ENCODE measurements around the gene LINGO3. TPM values are rescaled to one million over a fixed set of nuclear protein-coding genes. Genes with fewer than 3 reads are reported as not detected.

The LINGO3 gene
- total and polyA plus RNA-seq, 8 donors = not detected

DNA sequence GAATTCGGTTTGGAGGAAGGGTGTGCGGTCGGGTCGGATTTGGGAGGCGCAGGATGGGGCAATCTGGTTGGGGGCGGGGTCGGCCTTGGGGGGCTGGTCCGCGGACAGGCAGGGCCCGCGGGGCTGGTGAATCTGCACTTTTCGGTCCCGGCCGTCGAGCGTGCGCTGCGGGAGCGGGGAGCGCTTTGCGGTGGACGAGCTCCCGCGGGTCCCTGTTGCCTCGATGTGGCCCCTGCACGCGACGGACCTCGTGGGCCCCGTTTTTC lies 37.9 kb downstream of the LINGO3 start:
- Histone ChIP-seq H3K4me1 (peaks cover 42 to 78% (median 59%) of the 10 kb centered on the region in 4 donors), H3K27me3 (no peaks in the 10 kb centered on the region), H3K9me3 (no peaks in the 10 kb centered on the region), H3K4me3 (peak overlapping the region; percentile 97 to 100 (median 99)), H3K36me3 (peaks cover 13 to 23% (median 21%) of the 10 kb centered on the region in 4 donors), H3K27ac (peak overlapping the region; percentile 96 to 99 (median 98))
- TF ChIP-seq EP300 (IDR thresholded peaks at IDR 0.05) (no peak), POLR2AphosphoS5 (IDR thresholded peaks at IDR 0.05) (no peak), POLR2A (IDR thresholded peaks at IDR 0.05) (no peak)
- TF ChIP-seq, protein P1, sequence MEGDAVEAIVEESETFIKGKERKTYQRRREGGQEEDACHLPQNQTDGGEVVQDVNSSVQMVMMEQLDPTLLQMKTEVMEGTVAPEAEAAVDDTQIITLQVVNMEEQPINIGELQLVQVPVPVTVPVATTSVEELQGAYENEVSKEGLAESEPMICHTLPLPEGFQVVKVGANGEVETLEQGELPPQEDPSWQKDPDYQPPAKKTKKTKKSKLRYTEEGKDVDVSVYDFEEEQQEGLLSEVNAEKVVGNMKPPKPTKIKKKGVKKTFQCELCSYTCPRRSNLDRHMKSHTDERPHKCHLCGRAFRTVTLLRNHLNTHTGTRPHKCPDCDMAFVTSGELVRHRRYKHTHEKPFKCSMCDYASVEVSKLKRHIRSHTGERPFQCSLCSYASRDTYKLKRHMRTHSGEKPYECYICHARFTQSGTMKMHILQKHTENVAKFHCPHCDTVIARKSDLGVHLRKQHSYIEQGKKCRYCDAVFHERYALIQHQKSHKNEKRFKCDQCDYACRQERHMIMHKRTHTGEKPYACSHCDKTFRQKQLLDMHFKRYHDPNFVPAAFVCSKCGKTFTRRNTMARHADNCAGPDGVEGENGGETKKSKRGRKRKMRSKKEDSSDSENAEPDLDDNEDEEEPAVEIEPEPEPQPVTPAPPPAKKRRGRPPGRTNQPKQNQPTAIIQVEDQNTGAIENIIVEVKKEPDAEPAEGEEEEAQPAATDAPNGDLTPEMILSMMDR (IDR thresholded peaks at IDR 0.05) = no peak
- 0 to 1% (median 0%) methylated on average over 7 to 30 of the region's 30 CpGs for WGBS, 5 donors
- DNase-seq = no peak
- intact Hi-C loops (cut with DNase I; ENCODE audit: low total_unique reads) = loop anchor here (5.0 kb wide), 1 partner anchor 38 kb away; no protein-coding TSS in a partner anchor

DNA sequence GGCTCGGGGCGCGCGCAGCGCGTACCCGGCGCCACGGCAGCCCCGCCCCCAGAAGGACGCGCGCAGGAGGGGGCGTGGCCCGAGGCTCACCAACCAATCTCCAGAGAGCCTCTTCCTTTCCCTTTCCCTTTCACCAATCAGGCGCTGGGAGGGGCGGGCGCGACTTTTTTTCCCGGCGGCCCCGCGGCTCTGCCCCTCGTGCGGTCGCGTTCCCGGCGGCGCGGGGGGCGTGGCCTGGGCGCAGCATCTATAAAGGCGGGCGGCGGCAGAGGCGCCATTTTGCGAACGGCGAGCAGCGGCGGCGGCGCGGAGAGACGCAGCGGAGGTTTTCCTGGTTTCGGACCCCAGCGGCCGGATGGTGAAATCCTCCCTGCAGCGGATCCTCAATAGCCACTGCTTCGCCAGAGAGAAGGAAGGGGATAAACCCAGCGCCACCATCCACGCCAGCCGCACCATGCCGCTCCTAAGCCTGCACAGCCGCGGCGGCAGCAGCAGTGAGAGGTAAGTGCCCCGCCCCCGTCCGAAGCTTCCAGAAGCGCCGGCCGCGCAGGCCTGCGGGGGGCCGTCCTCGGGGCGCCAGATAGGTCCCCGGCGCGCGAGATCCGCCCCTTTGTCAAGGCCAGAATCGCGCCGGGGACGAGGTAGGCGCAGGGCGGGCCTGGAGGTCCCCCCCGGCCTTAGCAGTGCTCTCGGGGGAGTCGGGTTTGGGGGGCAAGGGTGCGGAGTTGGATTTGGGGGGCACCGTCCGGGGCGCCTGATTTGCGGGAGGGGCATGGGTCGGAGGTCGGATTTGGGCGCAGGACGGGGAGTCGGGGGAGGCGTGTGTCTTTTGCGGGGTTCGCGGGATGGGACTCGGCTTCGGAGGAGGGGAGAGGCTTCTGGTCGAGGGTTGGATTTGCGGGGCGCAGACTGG lies 38.5 kb downstream of the LINGO3 start:
- WGBS, 5 donors = 0 to 1% (median 0%) methylated on average over 49 to 103 of the region's 103 CpGs
- Histone ChIP-seq H3K27me3 (no peaks in the 10 kb centered on the region), H3K4me1 (peaks cover 38 to 78% (median 58%) of the 10 kb centered on the region in 4 donors)

DNA sequence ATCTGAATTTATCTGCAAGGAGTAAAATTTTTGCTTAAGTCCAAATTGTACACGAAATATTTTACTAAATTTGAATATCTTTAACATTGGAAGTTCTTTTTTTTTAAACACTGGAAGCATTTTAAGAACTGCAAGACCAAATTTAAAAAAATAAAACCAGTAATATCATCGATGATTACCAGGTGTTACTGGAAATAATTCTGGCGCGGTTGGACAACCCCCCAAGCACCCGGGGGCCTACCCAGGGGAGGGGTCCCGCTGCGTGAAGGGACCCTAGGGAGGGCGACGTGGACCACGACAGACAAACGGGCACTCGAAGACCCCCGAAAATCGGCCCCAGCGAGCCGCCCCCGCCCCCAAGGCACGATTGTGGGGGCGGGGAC lies 39.1 kb downstream of the LINGO3 start:
- Histone ChIP-seq H3K4me1 (peaks cover 36 to 72% (median 51%) of the 10 kb centered on the region in 4 donors), H3K4me3 (peak overlapping the region; percentile 97 to 100 (median 99)), H3K27me3 (no peaks in the 10 kb centered on the region), H3K9me3 (no peaks in the 10 kb centered on the region), H3K27ac (peak overlapping the region; percentile 77 to 99 (median 98)), H3K36me3 (peaks cover 13 to 23% (median 21%) of the 10 kb centered on the region in 4 donors)
- DNase-seq = no peak
- TF ChIP-seq POLR2AphosphoS5 (IDR thresholded peaks at IDR 0.05) (no peak), EP300 (IDR thresholded peaks at IDR 0.05) (no peak), POLR2A (IDR thresholded peaks at IDR 0.05) (no peak)
- TF ChIP-seq, protein P1 (IDR thresholded peaks at IDR 0.05) = no peak
- intact Hi-C loops (cut with DNase I; ENCODE audit: low total_unique reads) = no loop called here
- 1 to 4% (median 1%) methylated on average over 7 to 19 of the region's 19 CpGs for WGBS, 5 donors

More for the DNA sequence above, 38.5 kb downstream of the LINGO3 start:
- peak; percentile 98 to 99 for DNase-seq
- intact Hi-C loops (cut with DNase I; ENCODE audit: low total_unique reads) = loop anchor here (5.0 kb wide), 1 partner anchor 37 kb away; no protein-coding TSS in a partner anchor
- Histone ChIP-seq H3K36me3 (peaks cover 13 to 23% (median 21%) of the 10 kb centered on the region in 4 donors), H3K4me3 (peak overlapping the region; percentile 97 to 100 (median 99)), H3K27ac (peak overlapping the region; percentile 96 to 99 (median 98)), H3K9me3 (no peaks in the 10 kb centered on the region)
- TF ChIP-seq, protein P1 (IDR thresholded peaks at IDR 0.05) = peak in 1 of 7 experiments; percentile 27
- TF ChIP-seq POLR2AphosphoS5 (IDR thresholded peaks at IDR 0.05) (peak; percentile 98 to 100 (median 100)), EP300 (IDR thresholded peaks at IDR 0.05) (no peak), POLR2A (IDR thresholded peaks at IDR 0.05) (peak in 2 of 4 donors; percentile 96 to 98)

DNA sequence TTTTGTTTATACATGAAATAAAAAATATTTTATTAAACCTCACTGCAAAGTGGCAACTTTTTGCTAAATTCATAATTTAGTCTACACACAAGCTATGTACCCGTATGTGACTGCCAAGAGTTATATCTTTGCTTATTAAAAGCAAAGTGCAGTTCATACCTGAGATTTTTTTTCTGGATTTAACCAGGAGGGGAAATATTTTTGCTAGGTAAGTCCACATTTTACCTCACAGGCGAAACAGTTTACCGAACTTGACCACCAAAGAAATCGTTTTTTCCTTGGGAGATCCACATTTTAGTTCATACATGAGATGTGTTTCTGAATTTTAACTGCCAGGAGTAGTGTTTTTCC lies 39.5 kb downstream of the LINGO3 start:
- 76 to 87% (median 83%) methylated on average over 4 of the region's 4 CpGs for WGBS, 5 donors
- no peaks in the 10 kb centered on the region for H3K9me3 ChIP-seq
- H3K4me1 ChIP-seq = peaks cover 32 to 68% (median 47%) of the 10 kb centered on the region in 4 donors
- intact Hi-C loops (cut with DNase I; ENCODE audit: low total_unique reads) = no loop called here
- peak overlapping the region in 3 of 5 donors; percentile 96 to 99 (median 99) for H3K27ac ChIP-seq
- H3K4me3 ChIP-seq = peak overlapping the region; percentile 97 to 100 (median 99)
- no peaks in the 10 kb centered on the region for H3K27me3 ChIP-seq
- no peak for DNase-seq
- TF ChIP-seq POLR2A (IDR thresholded peaks at IDR 0.05) (no peak), POLR2AphosphoS5 (IDR thresholded peaks at IDR 0.05) (no peak), EP300 (IDR thresholded peaks at IDR 0.05) (no peak)
- TF ChIP-seq, protein P1 (IDR thresholded peaks at IDR 0.05) = no peak
- peaks cover 13 to 23% (median 21%) of the 10 kb centered on the region in 4 donors for H3K36me3 ChIP-seq
